ENCODE results near the gene THAP4. TPM values are rescaled to one million over a fixed set of nuclear protein-coding genes. Genes with fewer than 3 reads are reported as not detected.

The THAP4 gene
- total RNA-seq, 1 experiment from 2014 or later, result 71.2 TPM

- Histone ChIP-seq H3K27me3 (ENCODE audit: insufficient read depth, low read length) (no peaks in the 10 kb centered on the region), H2AFZ (ENCODE audit: low read depth, low read length, poor library complexity, severe bottlenecking) (peak overlapping the region; percentile 91), H3K36me3 (ENCODE audit: control insufficient read depth in 1 of 2, insufficient read depth in 2 of 2, low read length in 2 of 2) (no peaks in the 10 kb centered on the region), H4K20me1 (ENCODE audit: insufficient read depth) (no peaks in the 10 kb centered on the region), H3K9ac (ENCODE audit: low read length) (peak overlapping the region; percentile 38), H3K9me3 (ENCODE audit: control insufficient read depth in 1 of 2, insufficient read depth in 1 of 2, low read depth in 1 of 2, low read length in 2 of 2) (no peaks in the 10 kb centered on the region), H3K79me2 (ENCODE audit: insufficient read depth, low read length) (no peaks in the 10 kb centered on the region), H3K4me1 (ENCODE audit: control insufficient read depth in 1 of 2, insufficient read depth in 2 of 2, low read length in 2 of 2) (peaks cover 7 to 20% of the 10 kb centered on the region in 2 experiments), H3K4me3 (replicated peaks in 1 of 2; ENCODE audit: low read depth in 1 of 2, low read length in 2 of 2) (peak overlapping the region; percentile 35 to 53; a peak in 3 of 4 replicates), H3K27ac (ENCODE audit: low read depth, low read length) (peak overlapping the region; percentile 16; the same call in 1 of the 2 replicates), H3K4me2 (ENCODE audit: low read length) (peak overlapping the region; percentile 84), H3K9me2 (ENCODE audit: insufficient read depth) (no peaks in the 10 kb centered on the region)
- DNase-seq (ENCODE audit: low read depth, low spot score) (no peak), ATAC-seq (no peak)
- no TSS peak for BruUV-seq (replicated peaks)
- TF ChIP-seq ZNF274 (IDR thresholded peaks at IDR 0.05; ENCODE audit: low read depth, low read length) (no peak), REST (IDR thresholded peaks at IDR 0.05; ENCODE audit: low read depth) (no peak), EGR1 (IDR thresholded peaks at IDR 0.05; ENCODE audit: low read depth) (no peak), POLR2AphosphoS5 (IDR thresholded peaks at IDR 0.05; ENCODE audit: low read depth, low read length) (no peak)
- ChIA-PET CTCF (no interaction called here), POLR2A (no interaction called here), RAD21 (ENCODE audit: low non-redundant PET in 1 of 2, low total read pairs in 2 of 2, uncharacterized antibody in 2 of 2, unreplicated experiment in 2 of 2) (no interaction called here)
- intact Hi-C loops (cut with micrococcal nuclease), result no loop called here
These were observed 96.6 kb downstream of the THAP4 start for GRCh38 chr2:241540401-241540770.

- peak overlapping the region; percentile 84 for H3K4me2 ChIP-seq (ENCODE audit: low read length)
- POLR2A ChIA-PET, result no interaction called here
- CTCF ChIA-PET, result no interaction called here
These were observed 97.2 kb downstream of the THAP4 start for GRCh38 chr2:241539616-241540374.

More at GRCh38 chr2:241539616-241540374, 97.2 kb downstream of the THAP4 start:
- no TSS peak for BruUV-seq (replicated peaks)
- H3K9me3 ChIP-seq (ENCODE audit: control insufficient read depth in 1 of 2, insufficient read depth in 1 of 2, low read depth in 1 of 2, low read length in 2 of 2), result no peaks in the 10 kb centered on the region
- no peaks in the 10 kb centered on the region for H3K9me2 ChIP-seq (ENCODE audit: insufficient read depth)
- intact Hi-C loops (cut with micrococcal nuclease), result no loop called here
- H3K27me3 ChIP-seq (ENCODE audit: insufficient read depth, low read length), result no peaks in the 10 kb centered on the region
- DNase-seq (ENCODE audit: low read depth, low spot score), result no peak
- no peak overlapping the region for H3K4me3 ChIP-seq (replicated peaks in 1 of 2; ENCODE audit: low read depth in 1 of 2, low read length in 2 of 2)
- TF ChIP-seq EGR1 (IDR thresholded peaks at IDR 0.05; ENCODE audit: low read depth) (no peak), MAX (IDR thresholded peaks at IDR 0.05) (no peak), FOSL1 (IDR thresholded peaks at IDR 0.05; ENCODE audit: low read depth) (no peak)
- H3K4me1 ChIP-seq (ENCODE audit: control insufficient read depth in 1 of 2, insufficient read depth in 2 of 2, low read length in 2 of 2), result peaks cover 7 to 20% of the 10 kb centered on the region in 2 experiments
- RAD21 ChIA-PET (ENCODE audit: low non-redundant PET in 1 of 2, low total read pairs in 2 of 2, uncharacterized antibody in 2 of 2, unreplicated experiment in 2 of 2), result no interaction called here
- H4K20me1 ChIP-seq (ENCODE audit: insufficient read depth), result no peaks in the 10 kb centered on the region
- ATAC-seq, result no peak
- H2AFZ ChIP-seq (ENCODE audit: low read depth, low read length, poor library complexity, severe bottlenecking), result no peak overlapping the region
- H3K9ac ChIP-seq (ENCODE audit: low read length), result no peak overlapping the region
- no peaks in the 10 kb centered on the region for H3K79me2 ChIP-seq (ENCODE audit: insufficient read depth, low read length)
- no peak overlapping the region for H3K27ac ChIP-seq (ENCODE audit: low read depth, low read length)
- H3K36me3 ChIP-seq (ENCODE audit: control insufficient read depth in 1 of 2, insufficient read depth in 2 of 2, low read length in 2 of 2), result no peaks in the 10 kb centered on the region

Data from HCT116 (cell line).